ENCODE results near the gene ABHD17C. TPM values are rescaled to one million over a fixed set of nuclear protein-coding genes. Genes with fewer than 3 reads are reported as not detected.

Gene ABHD17C
- total RNA-seq: 8.8 and 9.6 TPM in 2 replicates

GRCh38 chr15:80695099-80695910, at the start of gene ABHD17C:
Gene ABHD17C (plus strand): TSS chr15:80695310. CDS start chr15:80695430, 120 bp downstream.

GRCh38 chr15:80778964-80779657, 84.0 kb downstream of the ABHD17C start, which contains the start of gene CEMIP:
Gene CEMIP (plus strand): TSS chr15:80779370. CDS start chr15:80873880, 94,510 bp downstream.

Other genes with a start within 250 kb of the ABHD17C start
- gene CEMIP, start 84.1 kb downstream of the ABHD17C start, total RNA-seq: 360 and 994 TPM in 2 replicates